ENCODE data around the gene GRB2. TPM values are rescaled to one million over a fixed set of nuclear protein-coding genes. Genes with fewer than 3 reads are reported as not detected.

Gene GRB2
- total RNA-seq, 1 experiment from 2014 or later = 148 TPM

GRCh38 chr17:75412455-75413317 is 7.2 kb upstream of the GRB2 start:
- CTCF ChIA-PET = interaction anchor here (0.6 to 0.8 kb wide), 5 partner anchors 36 to 172 kb away, joined by 3 to 9 read pairs (median 3); partner anchors contain the start of gene MIF4GD
- Histone ChIP-seq H3K27me3 (ENCODE audit: control insufficient read depth, insufficient read depth, low read length) (no peaks in the 10 kb centered on the region), H3K4me3 (ENCODE audit: low read depth in 2 of 2, low read length in 2 of 2) (peak overlapping the region in 1 of 2 experiments; percentile 7; a peak in 1 of 4 replicates), H3K9me3 (ENCODE audit: control insufficient read depth, insufficient read depth, low read depth, low read length) (no peaks in the 10 kb centered on the region), H3K27ac (ENCODE audit: low read length) (no peak overlapping the region), H3K36me3 (ENCODE audit: control insufficient read depth, insufficient read depth, low read length) (no peaks in the 10 kb centered on the region), H3K4me1 (ENCODE audit: control insufficient read depth, insufficient read depth, low read length) (peaks cover 3% of the 10 kb centered on the region; the same call in 1 of the 2 replicates)
- in situ Hi-C loops (cut with HindIII; ENCODE audit: low pct_unique_long_range_greater_than_20kb, low sequenced_read_pairs) (no loop called here), intact Hi-C loops (cut with micrococcal nuclease; ENCODE audit: unreplicated experiment) (no loop called here)
- POLR2A ChIA-PET = no interaction called here
- peak; percentile 86 for ATAC-seq
- peak; percentile 47 for DNase-seq (ENCODE audit: low read depth, low spot score)
- TF ChIP-seq CTCF (IDR thresholded peaks at IDR 0.05) = peak; percentile 96
- no peak; the same call in 1 of the 2 replicates for TF ChIP-seq POLR2AphosphoS5 (IDR thresholded peaks at IDR 0.05; ENCODE audit: low read depth, low read length)
- BruUV-seq (replicated peaks) = no TSS peak

- BruUV-seq (replicated peaks) = no TSS peak
- Histone ChIP-seq H3K27ac (ENCODE audit: low read length) (no peak overlapping the region), H3K4me1 (ENCODE audit: control insufficient read depth, insufficient read depth, low read length) (peaks cover 3% of the 10 kb centered on the region; the same call in 1 of the 2 replicates), H3K4me3 (ENCODE audit: low read depth in 2 of 2, low read length in 2 of 2) (no peak overlapping the region), H3K9me3 (ENCODE audit: control insufficient read depth, insufficient read depth, low read depth, low read length) (no peaks in the 10 kb centered on the region), H3K27me3 (ENCODE audit: control insufficient read depth, insufficient read depth, low read length) (no peaks in the 10 kb centered on the region), H3K36me3 (ENCODE audit: control insufficient read depth, insufficient read depth, low read length) (no peaks in the 10 kb centered on the region)
- intact Hi-C loops (cut with micrococcal nuclease; ENCODE audit: unreplicated experiment) (no loop called here), in situ Hi-C loops (cut with HindIII; ENCODE audit: low pct_unique_long_range_greater_than_20kb, low sequenced_read_pairs) (no loop called here)
- ChIA-PET CTCF (interaction anchor here (0.6 to 0.8 kb wide), 4 partner anchors 37 to 250 kb away, joined by 3 to 9 read pairs (median 4); partner anchors contain the start of gene MIF4GD), POLR2A (no interaction called here)
- DNase-seq (ENCODE audit: low read depth, low spot score) = no peak
- no peak for ATAC-seq
- TF ChIP-seq POLR2AphosphoS5 (IDR thresholded peaks at IDR 0.05; ENCODE audit: low read depth, low read length) (no peak), CTCF (IDR thresholded peaks at IDR 0.05) (no peak)
These were observed 6.0 kb upstream of the GRB2 start for GRCh38 chr17:75411328-75412067.

GRCh38 chr17:75410141-75410540 is 4.7 kb upstream of the GRB2 start:
- no peak for DNase-seq (ENCODE audit: low read depth, low spot score)
- Histone ChIP-seq H3K27ac (ENCODE audit: low read length) (no peak overlapping the region), H3K27me3 (ENCODE audit: control insufficient read depth, insufficient read depth, low read length) (no peaks in the 10 kb centered on the region), H3K9me3 (ENCODE audit: control insufficient read depth, insufficient read depth, low read depth, low read length) (no peaks in the 10 kb centered on the region), H3K4me3 (ENCODE audit: low read depth in 2 of 2, low read length in 2 of 2) (no peak overlapping the region), H3K4me1 (ENCODE audit: control insufficient read depth, insufficient read depth, low read length) (peaks cover 3% of the 10 kb centered on the region; the same call in 1 of the 2 replicates), H3K36me3 (ENCODE audit: control insufficient read depth, insufficient read depth, low read length) (no peaks in the 10 kb centered on the region; the same call in 1 of the 2 replicates)
- ChIA-PET CTCF (interaction anchor here (0.6 kb wide), 1 partner anchor 172 kb away, joined by 5 read pairs; no protein-coding TSS in a partner anchor), POLR2A (interaction anchor here (0.5 to 0.6 kb wide), 2 partner anchors 37 to 150 kb away, joined by 4 to 7 read pairs; no protein-coding TSS in a partner anchor)
- no TSS peak for BruUV-seq (replicated peaks)
- no peak for TF ChIP-seq POLR2AphosphoS5 (IDR thresholded peaks at IDR 0.05; ENCODE audit: low read depth, low read length)
- intact Hi-C loops (cut with micrococcal nuclease; ENCODE audit: unreplicated experiment) (no loop called here), in situ Hi-C loops (cut with HindIII; ENCODE audit: low pct_unique_long_range_greater_than_20kb, low sequenced_read_pairs) (no loop called here)
- ATAC-seq = no peak

All from Panc1 (cell line).